ENCODE results near the gene PLXNC1. TPM values are rescaled to one million over a fixed set of nuclear protein-coding genes. Genes with fewer than 3 reads are reported as not detected.

Gene PLXNC1
- total RNA-seq, 1 donor from 2014 or later = 1.8 TPM

GRCh38 chr12:94327809-94328208, 179.4 kb downstream of the PLXNC1 start:
- Histone ChIP-seq H3K36me3 (peaks cover 3 to 35% of the 10 kb centered on the region in 2 donors), H3K27ac (no peak overlapping the region), H3K4me1 (no peaks in the 10 kb centered on the region), H3K4me3 (no peak overlapping the region), H3K27me3 (no peaks in the 10 kb centered on the region), H3K9me3 (no peaks in the 10 kb centered on the region)
- DNase-seq (ENCODE audit: low spot score in 2 of 2) = no peak
- intact Hi-C loops (cut with DNase I) = no loop called here
- TF ChIP-seq CTCF (IDR thresholded peaks at IDR 0.05) = no peak

GRCh38 chr12:94329366-94329765, 181.0 kb downstream of the PLXNC1 start:
- DNase-seq (ENCODE audit: low spot score in 2 of 2) = no peak
- H3K27me3 ChIP-seq = no peaks in the 10 kb centered on the region
- TF ChIP-seq CTCF (IDR thresholded peaks at IDR 0.05) = no peak
- intact Hi-C loops (cut with DNase I) = no loop called here
- H3K4me3 ChIP-seq = no peak overlapping the region
- H3K9me3 ChIP-seq = no peaks in the 10 kb centered on the region
- no peaks in the 10 kb centered on the region for H3K4me1 ChIP-seq
- no peak overlapping the region for H3K27ac ChIP-seq
- peaks cover 0 to 26% of the 10 kb centered on the region in 2 donors for H3K36me3 ChIP-seq

- no peak for TF ChIP-seq CTCF (IDR thresholded peaks at IDR 0.05)
- no peak for DNase-seq (ENCODE audit: low spot score in 2 of 2)
- Histone ChIP-seq H3K27ac (no peak overlapping the region), H3K36me3 (peaks cover 0 to 8% of the 10 kb centered on the region in 2 donors), H3K27me3 (no peaks in the 10 kb centered on the region), H3K4me3 (no peak overlapping the region), H3K9me3 (no peaks in the 10 kb centered on the region), H3K4me1 (no peaks in the 10 kb centered on the region)
- intact Hi-C loops (cut with DNase I) = no loop called here
Measured at GRCh38 chr12:94333396-94333795, 185.0 kb downstream of the PLXNC1 start.

- no peak for DNase-seq (ENCODE audit: low spot score in 2 of 2)
Measured at GRCh38 chr12:94336211-94336925, 188.0 kb downstream of the PLXNC1 start.

GRCh38 chr12:94338006-94338794, 189.8 kb downstream of the PLXNC1 start:
- Histone ChIP-seq H3K4me3 (no peak overlapping the region), H3K27me3 (no peaks in the 10 kb centered on the region), H3K36me3 (no peaks in the 10 kb centered on the region), H3K9me3 (no peaks in the 10 kb centered on the region), H3K4me1 (no peaks in the 10 kb centered on the region), H3K27ac (no peak overlapping the region)
- DNase-seq (ENCODE audit: low spot score in 2 of 2) = no peak
- TF ChIP-seq CTCF (IDR thresholded peaks at IDR 0.05) = no peak
- intact Hi-C loops (cut with DNase I) = no loop called here

More at GRCh38 chr12:94336211-94336925, 188.0 kb downstream of the PLXNC1 start:
- H3K27me3 ChIP-seq = no peaks in the 10 kb centered on the region
- no peak overlapping the region for H3K4me3 ChIP-seq
- no peak overlapping the region for H3K27ac ChIP-seq
- intact Hi-C loops (cut with DNase I) = no loop called here
- no peaks in the 10 kb centered on the region for H3K9me3 ChIP-seq
- no peaks in the 10 kb centered on the region for H3K36me3 ChIP-seq
- no peaks in the 10 kb centered on the region for H3K4me1 ChIP-seq
- no peak for TF ChIP-seq CTCF (IDR thresholded peaks at IDR 0.05)
